GM12801 (cell line): ENCODE data around the gene PYHIN1.

Source experiments
- TF ChIP-seq, protein P1 (sequence below): IDR thresholded peaks from one replicate; pipeline ENCODE4 v1.5.1; 2011; ENCODE audit warnings: control low read depth; ENCODE audit not compliant: insufficient read length; ENCODE audit errors: extremely low read depth

Gene PYHIN1

GRCh38 chr1:158931055-158931737, at the start of gene PYHIN1:
Gene PYHIN1 (plus strand): TSS chr1:158931552. CDS start chr1:158936911, 5,359 bp downstream.
- TF ChIP-seq, protein P1, sequence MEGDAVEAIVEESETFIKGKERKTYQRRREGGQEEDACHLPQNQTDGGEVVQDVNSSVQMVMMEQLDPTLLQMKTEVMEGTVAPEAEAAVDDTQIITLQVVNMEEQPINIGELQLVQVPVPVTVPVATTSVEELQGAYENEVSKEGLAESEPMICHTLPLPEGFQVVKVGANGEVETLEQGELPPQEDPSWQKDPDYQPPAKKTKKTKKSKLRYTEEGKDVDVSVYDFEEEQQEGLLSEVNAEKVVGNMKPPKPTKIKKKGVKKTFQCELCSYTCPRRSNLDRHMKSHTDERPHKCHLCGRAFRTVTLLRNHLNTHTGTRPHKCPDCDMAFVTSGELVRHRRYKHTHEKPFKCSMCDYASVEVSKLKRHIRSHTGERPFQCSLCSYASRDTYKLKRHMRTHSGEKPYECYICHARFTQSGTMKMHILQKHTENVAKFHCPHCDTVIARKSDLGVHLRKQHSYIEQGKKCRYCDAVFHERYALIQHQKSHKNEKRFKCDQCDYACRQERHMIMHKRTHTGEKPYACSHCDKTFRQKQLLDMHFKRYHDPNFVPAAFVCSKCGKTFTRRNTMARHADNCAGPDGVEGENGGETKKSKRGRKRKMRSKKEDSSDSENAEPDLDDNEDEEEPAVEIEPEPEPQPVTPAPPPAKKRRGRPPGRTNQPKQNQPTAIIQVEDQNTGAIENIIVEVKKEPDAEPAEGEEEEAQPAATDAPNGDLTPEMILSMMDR = no peak

DNA sequence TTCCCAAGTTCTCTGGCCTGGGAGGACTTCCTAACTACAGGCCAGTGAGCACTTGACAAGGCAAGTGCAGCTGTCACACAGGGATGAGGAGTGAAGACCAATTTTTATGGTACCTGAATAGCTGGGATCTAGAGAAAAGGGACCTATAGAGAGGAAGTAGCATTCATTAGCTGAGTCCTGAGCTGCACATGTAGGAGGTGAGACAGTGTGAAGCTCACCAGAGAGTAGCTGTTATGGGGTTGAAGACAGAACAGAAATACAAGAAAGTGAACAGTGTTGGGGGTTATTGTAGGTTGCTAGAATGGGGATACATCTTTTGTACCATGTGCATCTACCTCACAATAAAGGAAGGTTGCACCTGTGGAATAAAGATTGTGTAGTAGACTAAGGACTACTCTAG, 37.7 kb upstream of the PYHIN1 start:
- TF ChIP-seq, protein P1 = no peak

DNA sequence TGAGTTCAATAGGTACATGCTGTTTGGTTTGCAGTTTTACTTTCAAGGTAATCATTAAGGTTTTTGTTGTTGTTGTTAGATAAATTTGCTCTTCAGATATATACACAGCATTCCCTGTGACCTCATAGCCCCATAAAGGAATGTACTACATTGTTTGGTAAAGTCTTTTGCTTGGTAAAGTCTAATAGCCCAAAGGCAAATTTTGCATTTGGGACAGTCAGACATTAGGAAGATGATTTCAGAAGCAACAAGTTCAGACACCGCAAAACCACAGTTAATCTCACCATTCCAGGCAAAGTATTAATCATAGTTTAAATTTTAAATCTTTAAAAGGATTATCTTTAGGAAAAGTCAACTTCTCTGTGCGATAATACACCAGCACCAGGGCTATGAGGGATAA, 32.6 kb upstream of the PYHIN1 start:
- TF ChIP-seq, protein P1 = no peak

GRCh38 chr1:158901623-158902022, 29.7 kb upstream of the PYHIN1 start:
- TF ChIP-seq, protein P1 = no peak

- TF ChIP-seq, protein P1 = no peak
These were observed 15.3 kb upstream of the PYHIN1 start for GRCh38 chr1:158916085-158916484.

- TF ChIP-seq, protein P1 = no peak
These were observed 6.7 kb upstream of the PYHIN1 start for GRCh38 chr1:158924677-158925076.

GRCh38 chr1:158930504-158930903, 848 bp upstream of the PYHIN1 start:
- TF ChIP-seq, protein P1 = no peak
